Nephron progenitor cell (in vitro differentiated cells): ENCODE measurements around the gene DOK3.

Experiments used
- DNase-seq: peaks from one replicate; pipeline ENCODE4 v3.0.0; 2021
- H3K27ac Mint-ChIP-seq: 2 replicates; pipeline ENCODE4 v1.8.0; 2021; ENCODE audit warnings: mild to moderate bottlenecking, moderate library complexity, mixed read lengths
- H3K27me3 Mint-ChIP-seq: 2 replicates; pipeline ENCODE4 v1.8.0; 2021; ENCODE audit warnings: mild to moderate bottlenecking, low read depth, mixed read lengths; ENCODE audit not compliant: poor library complexity
- H3K36me3 Mint-ChIP-seq: 2 replicates; pipeline ENCODE4 v1.8.0; 2021; ENCODE audit warnings: low read depth, mixed read lengths
- H3K4me1 Mint-ChIP-seq: 2 replicates; pipeline ENCODE4 v1.8.0; 2021; ENCODE audit warnings: mixed read lengths
- H3K4me3 Mint-ChIP-seq: 2 replicates; pipeline ENCODE4 v1.8.0; 2021; ENCODE audit warnings: mild to moderate bottlenecking, moderate library complexity, mixed read lengths
- H3K9me3 Mint-ChIP-seq: 2 replicates; pipeline ENCODE4 v1.8.0; 2021; ENCODE audit warnings: mild to moderate bottlenecking, moderate library complexity, mixed read lengths
- CTCF ChIP-seq: fragments of 200-600 bp; sonication (generic); IDR thresholded peaks from 2 replicates; pipeline ENCODE4 v1.5.0; 2021; ENCODE audit warnings: antibody characterized with exemption

The DOK3 gene

GRCh38 chr5:177496070-177496726 lies 13.4 kb downstream of the DOK3 start:
- H3K4me1 Mint-ChIP-seq, result peaks cover 74% of the 10 kb centered on the region
- peaks cover 11% of the 10 kb centered on the region for H3K36me3 Mint-ChIP-seq
- peaks cover 16% of the 10 kb centered on the region for H3K27me3 Mint-ChIP-seq
- peak overlapping the region; percentile 89 for H3K4me3 Mint-ChIP-seq
- TF ChIP-seq CTCF, result peak; percentile 34
- peak; percentile 34 for DNase-seq
- H3K27ac Mint-ChIP-seq, result peak overlapping the region; percentile 93
- no peaks in the 10 kb centered on the region for H3K9me3 Mint-ChIP-seq

GRCh38 chr5:177495243-177496060 lies 14.2 kb downstream of the DOK3 start:
- Mint-ChIP-seq H3K4me1 (peaks cover 71% of the 10 kb centered on the region), H3K36me3 (peaks cover 13% of the 10 kb centered on the region), H3K4me3 (peak overlapping the region; percentile 89), H3K27ac (peak overlapping the region; percentile 93), H3K27me3 (peaks cover 16% of the 10 kb centered on the region), H3K9me3 (no peaks in the 10 kb centered on the region)
- no peak for TF ChIP-seq CTCF
- peak; percentile 74 for DNase-seq

- peak overlapping the region; percentile 89 for H3K4me3 Mint-ChIP-seq
- peaks cover 67% of the 10 kb centered on the region for H3K4me1 Mint-ChIP-seq
These were observed 15.1 kb downstream of the DOK3 start for GRCh38 chr5:177494346-177495195.

GRCh38 chr5:177493795-177494345 lies 15.8 kb downstream of the DOK3 start:
- Mint-ChIP-seq H3K36me3 (peaks cover 13% of the 10 kb centered on the region), H3K9me3 (no peaks in the 10 kb centered on the region), H3K4me3 (peak overlapping the region; percentile 36), H3K27me3 (peaks cover 6% of the 10 kb centered on the region), H3K4me1 (peaks cover 61% of the 10 kb centered on the region), H3K27ac (no peak overlapping the region)
- no peak for TF ChIP-seq CTCF
- DNase-seq, result no peak

More at GRCh38 chr5:177494346-177495195, 15.1 kb downstream of the DOK3 start:
- H3K27ac Mint-ChIP-seq, result peak overlapping the region; percentile 42
- no peaks in the 10 kb centered on the region for H3K9me3 Mint-ChIP-seq
- peaks cover 13% of the 10 kb centered on the region for H3K36me3 Mint-ChIP-seq
- TF ChIP-seq CTCF, result no peak
- H3K27me3 Mint-ChIP-seq, result peaks cover 13% of the 10 kb centered on the region
- DNase-seq, result peak; percentile 52

- no peaks in the 10 kb centered on the region for H3K9me3 Mint-ChIP-seq
- no peak for TF ChIP-seq CTCF
- peaks cover 51% of the 10 kb centered on the region for H3K4me1 Mint-ChIP-seq
- no peaks in the 10 kb centered on the region for H3K27me3 Mint-ChIP-seq
- DNase-seq, result no peak
- H3K27ac Mint-ChIP-seq, result peak overlapping the region; percentile 68
- H3K4me3 Mint-ChIP-seq, result no peak overlapping the region
- H3K36me3 Mint-ChIP-seq, result peaks cover 18% of the 10 kb centered on the region
These were observed 16.8 kb downstream of the DOK3 start for GRCh38 chr5:177492841-177493240.
